Hepatocyte (in vitro differentiated cells): ENCODE results near the gene ASIC2.

ENCODE experiments used
- EZH2 ChIP-seq: fragments of 200-600 bp; sonication (generic); IDR thresholded peaks from 2 replicates; pipeline ENCODE4 v1.6.1; 2016; ENCODE audit warnings: antibody characterized with exemption, mild to moderate bottlenecking, borderline replicate concordance
- EZH2phosphoT487 ChIP-seq: fragments of 200-600 bp; sonication (generic); IDR thresholded peaks from one replicate; pipeline ENCODE4 v1.6.1; 2018; ENCODE audit warnings: antibody characterized with exemption, mild to moderate bottlenecking, low read depth, moderate library complexity; ENCODE audit not compliant: unreplicated experiment, severe bottlenecking
- TF ChIP-seq, protein P1 (sequence below): fragments of 200-600 bp; sonication (generic); IDR thresholded peaks from 2 replicates; pipeline ENCODE4 v1.5.1; 2016; ENCODE audit warnings: antibody characterized with exemption, mild to moderate bottlenecking; ENCODE audit not compliant: poor library complexity

DNA sequence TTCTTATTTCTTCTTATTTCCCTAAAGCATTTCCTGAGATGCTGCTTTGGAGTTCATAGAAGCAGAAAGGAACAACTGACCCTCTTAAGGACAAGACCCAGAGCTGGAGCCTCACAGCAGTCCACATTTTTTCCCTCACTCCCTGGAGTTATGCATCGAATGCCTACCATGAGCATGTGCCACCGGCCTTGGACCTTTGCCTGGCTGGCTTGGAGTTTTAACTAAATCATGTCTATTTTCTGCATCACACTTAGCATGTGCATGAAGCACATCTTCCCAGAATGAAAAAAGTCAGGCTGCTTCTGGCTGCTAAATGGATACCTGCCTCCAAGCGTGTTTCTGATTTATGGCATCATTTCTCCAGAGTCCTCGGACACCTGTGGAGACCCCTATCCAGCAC, 196.9 kb downstream of the ASIC2 start:
- TF ChIP-seq, protein P1, sequence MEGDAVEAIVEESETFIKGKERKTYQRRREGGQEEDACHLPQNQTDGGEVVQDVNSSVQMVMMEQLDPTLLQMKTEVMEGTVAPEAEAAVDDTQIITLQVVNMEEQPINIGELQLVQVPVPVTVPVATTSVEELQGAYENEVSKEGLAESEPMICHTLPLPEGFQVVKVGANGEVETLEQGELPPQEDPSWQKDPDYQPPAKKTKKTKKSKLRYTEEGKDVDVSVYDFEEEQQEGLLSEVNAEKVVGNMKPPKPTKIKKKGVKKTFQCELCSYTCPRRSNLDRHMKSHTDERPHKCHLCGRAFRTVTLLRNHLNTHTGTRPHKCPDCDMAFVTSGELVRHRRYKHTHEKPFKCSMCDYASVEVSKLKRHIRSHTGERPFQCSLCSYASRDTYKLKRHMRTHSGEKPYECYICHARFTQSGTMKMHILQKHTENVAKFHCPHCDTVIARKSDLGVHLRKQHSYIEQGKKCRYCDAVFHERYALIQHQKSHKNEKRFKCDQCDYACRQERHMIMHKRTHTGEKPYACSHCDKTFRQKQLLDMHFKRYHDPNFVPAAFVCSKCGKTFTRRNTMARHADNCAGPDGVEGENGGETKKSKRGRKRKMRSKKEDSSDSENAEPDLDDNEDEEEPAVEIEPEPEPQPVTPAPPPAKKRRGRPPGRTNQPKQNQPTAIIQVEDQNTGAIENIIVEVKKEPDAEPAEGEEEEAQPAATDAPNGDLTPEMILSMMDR: no peak
- TF ChIP-seq EZH2phosphoT487 (no peak), EZH2 (no peak)
